ENCODE measurements around the gene UNC5B.

The UNC5B gene

DNA sequence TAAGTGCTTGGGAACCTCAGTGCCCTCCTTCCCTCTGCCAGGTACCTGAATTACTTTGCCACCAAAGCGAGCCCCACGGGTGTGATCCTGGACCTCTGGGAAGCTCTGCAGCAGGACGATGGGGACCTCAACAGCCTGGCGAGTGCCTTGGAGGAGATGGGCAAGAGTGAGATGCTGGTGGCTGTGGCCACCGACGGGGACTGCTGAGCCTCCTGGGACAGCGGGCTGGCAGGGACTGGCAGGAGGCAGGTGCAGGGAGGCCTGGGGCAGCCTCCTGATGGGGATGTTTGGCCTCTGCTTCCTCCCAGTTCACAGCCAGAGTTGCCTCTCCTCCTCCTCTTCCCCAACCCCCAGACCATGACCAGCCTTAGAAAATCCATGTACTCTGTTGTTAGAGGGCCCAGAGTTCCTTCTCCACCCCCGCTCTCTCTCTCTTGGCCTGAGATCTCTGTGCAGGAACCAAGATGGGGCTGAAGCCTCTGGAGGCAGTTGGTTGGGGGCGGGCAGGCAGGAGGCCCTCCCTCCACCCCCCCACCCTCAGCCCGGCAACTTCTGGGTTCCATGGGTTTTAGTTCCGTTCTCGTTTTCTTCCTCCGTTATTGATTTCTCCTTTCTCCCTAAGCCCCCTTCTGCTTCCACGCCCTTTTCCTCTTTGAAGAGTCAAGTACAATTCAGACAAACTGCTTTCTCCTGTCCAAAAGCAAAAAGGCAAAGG lies 86.9 kb downstream of the UNC5B start:
- DNase-seq (ENCODE audit: low spot score), result no peak

DNA sequence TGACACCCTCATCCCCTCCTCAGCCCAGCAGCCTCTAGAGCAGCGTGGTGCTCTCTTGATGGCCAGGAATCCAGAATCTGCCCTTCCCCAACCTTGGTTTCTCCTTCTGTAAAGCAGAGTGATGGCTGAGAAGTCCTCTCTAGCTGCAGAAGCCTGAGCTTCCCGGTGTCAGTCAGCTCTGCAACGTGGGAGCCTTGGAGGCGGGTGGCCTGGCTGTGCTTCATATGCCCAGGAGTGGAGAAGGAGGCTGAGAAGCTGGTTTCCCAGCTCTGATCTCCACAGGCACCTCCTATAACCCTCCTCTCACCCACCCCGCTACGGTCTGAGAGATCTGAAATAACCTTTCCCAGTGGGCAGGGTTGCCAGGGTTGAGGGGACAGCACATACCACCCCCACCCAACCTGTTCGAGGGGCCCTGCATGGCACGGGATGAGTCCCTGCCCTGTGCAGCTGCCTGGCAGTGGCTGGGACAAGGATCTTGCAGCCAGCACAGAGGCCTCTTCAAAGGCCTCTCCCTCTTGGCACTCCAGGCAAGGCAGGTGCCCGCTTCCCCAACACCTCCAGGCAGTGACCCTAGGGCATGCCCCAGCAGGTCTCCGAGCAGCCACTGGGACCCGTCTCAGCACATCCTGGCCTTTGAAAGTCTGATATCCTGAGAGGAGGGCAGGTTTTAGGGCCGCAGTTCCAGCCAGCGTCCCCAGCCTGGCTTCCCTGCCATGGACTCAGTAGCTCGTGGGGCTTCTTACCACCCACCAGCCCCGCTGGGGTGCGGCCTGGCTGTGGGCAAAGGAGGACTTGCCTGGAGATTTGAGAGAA lies 88.4 kb downstream of the UNC5B start:
- no peak for DNase-seq (ENCODE audit: low spot score)

DNA sequence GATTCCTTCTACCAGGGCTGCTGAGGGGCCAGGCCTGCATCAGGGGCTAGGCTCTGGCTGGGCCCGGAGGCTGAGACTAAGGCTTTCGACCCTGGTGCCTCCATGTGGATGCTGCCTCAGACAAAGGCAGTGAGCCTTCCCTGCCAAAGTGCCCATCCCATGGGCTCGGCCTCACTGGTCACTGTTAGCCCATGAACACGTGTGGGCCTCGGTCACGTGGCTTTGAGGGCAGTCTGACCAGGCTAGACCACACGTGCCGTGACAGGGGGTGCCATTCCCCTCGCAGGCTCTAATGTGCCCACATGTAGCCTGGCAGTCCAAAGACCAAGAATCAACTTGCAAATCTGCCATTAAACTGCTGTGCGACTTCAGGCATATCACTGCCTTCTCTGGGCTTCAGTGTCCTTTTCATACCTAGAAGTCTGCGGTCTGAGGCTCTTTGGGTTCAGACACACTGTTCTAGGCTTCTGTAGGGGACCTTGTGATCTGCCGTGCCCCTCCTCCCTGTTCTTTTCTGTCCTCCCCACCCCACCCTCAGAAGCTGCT lies 89.1 kb downstream of the UNC5B start:
- no peak for DNase-seq (ENCODE audit: low spot score)

DNA sequence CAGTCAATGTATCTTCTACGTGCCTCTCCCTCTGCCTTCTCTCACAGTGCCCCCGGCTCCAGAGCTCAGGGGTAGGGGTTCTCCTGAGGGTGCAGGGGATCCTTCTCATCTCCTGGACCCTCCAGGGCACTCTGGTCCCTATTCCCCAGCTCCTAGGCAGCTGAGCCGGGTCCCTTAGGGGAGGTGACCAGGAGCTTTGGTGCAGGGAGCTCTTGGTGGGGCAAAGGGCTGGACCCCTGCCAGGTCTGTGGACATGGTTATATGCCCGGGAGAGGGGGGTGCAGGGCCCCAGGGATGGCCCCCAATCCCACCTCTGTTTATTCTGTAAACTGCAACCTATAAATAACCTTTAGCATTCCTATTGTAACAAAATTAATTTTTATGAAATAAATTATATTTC lies 90.1 kb downstream of the UNC5B start:
- no peak for DNase-seq (ENCODE audit: low spot score)

DNA sequence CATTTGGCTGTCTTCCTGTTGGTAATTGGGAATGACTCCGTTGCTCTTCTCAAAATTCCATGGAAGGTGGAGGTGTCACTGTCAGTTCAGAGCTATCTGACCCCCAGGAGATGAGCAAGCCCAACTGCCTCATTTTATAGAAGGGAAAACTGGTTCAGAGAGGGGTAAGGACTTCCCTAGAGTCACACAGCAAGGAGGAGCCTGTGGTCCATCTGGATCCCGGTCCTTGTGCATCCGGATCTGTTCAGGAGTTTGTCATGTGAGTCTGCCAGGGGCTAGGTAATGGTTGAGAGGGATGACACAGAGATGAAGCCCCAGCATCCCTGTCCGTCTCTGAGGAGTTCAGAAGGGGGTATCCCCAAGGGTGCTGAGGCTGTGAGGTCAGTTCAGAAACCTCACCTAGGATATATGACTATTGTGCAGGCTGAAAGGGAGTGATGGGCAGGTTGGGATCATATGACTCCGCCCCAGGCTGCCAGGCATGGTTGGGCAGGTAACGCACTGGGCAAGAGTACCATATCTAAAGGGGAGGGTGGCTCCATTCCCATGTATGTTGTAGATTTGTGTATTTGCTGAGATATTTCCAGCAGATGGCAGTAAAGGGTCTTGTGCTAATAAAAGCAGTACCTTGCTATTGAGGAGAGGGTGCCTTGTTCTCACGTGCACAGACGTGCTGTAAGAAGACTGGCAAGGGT lies 90.7 kb downstream of the UNC5B start:
- peak; percentile 49 for DNase-seq (ENCODE audit: low spot score)

DNA sequence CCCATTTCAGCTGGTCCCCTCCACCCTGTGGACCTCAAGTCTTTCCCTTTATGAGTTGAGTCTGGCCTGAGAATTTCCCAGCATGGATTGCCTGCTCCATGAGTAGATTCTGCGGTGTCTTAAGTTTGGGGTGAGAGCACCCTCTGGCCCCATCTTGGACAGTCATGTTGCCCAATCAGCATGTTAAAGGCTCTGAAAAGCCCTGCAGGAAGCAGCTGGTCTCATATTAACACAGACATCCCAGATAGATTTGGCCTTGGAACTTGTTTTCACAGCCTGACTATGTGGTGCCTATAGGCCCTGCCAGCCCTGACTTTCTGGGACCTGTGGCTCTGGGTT lies 91.2 kb downstream of the UNC5B start:
- no peak for DNase-seq (ENCODE audit: low spot score)

DNA sequence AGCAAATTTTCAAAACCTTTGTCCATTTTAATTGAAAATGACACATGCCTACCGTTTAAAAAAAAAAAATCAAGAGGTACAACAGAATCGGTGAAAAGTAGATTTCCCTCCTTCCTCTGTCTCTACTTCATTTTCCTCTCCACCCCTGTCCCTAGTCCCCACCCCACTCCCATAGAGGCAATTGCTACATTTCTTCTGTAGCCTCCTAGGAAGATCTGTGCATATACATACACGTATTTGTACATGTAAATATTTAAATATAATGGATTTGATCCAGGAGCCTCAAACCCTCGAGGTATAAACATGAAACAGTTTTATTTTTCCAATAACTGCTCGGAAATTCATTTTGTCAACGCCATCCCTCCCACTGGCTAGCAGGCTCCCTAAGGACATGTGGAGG lies 92.5 kb downstream of the UNC5B start:
- DNase-seq (ENCODE audit: low spot score), result no peak

DNA sequence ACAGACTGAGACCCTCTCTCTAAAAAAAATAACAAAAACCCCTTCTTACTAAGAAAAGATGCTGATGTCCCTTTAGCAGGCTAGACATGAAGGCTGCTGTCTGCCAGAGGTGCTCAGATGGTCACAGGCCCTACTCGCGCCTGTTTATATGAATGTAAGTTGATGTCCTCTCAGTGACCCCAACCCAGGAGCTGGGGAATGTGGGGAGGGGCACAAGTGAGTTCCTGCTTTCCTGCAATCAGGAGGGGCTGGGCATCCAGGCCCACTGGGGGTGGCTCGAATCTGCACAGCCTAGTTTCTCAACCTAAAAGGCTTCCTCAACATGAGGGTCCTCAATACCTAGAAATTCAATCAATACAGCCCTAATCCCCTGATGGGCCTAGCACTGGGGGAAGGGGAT lies 94.6 kb downstream of the UNC5B start:
- no peak for DNase-seq (ENCODE audit: low spot score)

DNA sequence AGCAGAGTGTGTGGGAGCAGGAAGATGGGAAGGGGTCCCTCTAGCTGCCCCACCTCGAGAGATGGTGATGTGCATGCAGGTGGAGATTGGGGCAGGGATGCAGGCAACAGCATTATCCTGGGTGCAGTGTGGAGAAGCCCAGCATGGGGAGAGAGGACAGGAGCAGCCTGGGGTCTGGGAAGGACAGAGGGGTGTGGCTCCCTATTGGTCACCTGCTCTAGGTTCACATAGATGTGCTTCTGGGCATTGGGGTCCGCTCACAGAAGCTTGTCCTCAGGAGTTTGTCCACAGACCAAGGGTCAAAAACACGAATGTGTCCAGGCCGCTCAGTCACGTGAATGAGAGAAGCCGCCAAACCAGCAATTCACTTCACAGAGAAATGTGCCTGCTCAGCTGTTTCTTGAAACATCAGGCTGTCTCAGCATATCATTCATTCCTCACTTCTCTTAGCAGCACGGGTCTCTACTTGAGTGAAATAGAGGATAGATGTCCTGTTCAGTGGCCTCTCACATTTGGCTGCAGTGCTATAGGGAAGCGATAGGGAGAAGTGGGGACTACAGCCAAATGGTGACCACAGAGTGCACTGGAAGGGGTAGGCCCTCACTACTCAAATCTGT lies 95.2 kb downstream of the UNC5B start:
- DNase-seq (ENCODE audit: low spot score), result no peak

DNA sequence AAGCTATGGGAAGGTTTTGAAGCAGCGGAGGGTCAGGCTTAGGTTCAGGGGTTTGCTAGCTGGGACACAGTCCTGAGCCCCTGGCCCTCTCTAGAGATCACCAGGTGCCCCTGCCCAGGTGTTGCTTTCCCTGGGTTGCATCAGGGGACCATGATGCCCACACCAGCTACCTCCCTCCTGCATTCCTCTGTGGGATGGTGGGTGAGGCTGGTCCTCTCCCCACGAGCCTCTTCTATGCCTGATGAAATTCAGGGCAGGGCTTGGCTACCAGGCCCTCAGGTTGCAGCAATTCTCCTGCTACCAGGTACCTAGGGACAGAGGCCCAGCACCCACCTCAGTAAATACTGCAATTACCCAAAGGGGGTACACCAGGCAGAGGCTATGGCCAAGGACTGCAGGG lies 95.9 kb downstream of the UNC5B start:
- DNase-seq (ENCODE audit: low spot score), result no peak

DNA sequence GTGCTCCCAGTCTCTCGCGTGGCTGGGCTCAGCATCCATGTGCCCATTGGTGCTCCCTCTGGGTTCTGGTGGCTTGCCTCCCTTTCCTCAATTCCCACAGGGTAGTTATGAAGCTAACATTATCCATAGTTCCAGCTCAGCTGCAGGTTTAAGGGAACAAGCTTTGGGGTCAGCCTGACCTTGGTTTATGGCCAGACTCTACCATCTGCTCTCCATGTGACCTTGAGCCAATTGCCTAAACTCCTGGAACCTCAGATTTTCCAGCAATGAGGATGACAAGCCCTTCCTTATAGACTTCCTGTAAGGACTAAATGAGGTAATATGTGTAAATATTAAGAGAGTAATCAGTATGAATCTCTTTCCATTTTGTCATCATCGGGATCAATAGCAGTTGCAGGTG lies 96.6 kb downstream of the UNC5B start:
- no peak for DNase-seq (ENCODE audit: low spot score)

DNA sequence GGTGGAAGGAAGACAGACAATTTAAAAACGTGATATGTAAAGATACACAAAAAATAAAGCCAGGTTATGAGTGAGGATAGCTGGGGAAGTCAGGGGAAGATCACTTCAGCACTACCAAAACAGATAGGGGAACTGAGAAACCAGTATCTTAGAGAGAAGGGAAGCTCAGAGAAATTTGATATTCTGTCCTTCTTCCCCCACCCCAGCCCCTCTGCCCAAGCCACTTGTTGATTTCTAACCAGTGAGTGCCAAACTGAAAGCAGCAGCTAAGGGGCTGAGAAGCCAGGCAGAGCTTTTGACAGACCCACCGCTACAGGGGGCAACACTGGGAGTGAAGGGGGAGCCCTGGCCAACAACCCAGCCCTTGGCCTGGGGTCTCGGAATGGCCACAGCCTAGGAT lies 97.5 kb downstream of the UNC5B start:
- no peak for DNase-seq (ENCODE audit: low spot score)

DNA sequence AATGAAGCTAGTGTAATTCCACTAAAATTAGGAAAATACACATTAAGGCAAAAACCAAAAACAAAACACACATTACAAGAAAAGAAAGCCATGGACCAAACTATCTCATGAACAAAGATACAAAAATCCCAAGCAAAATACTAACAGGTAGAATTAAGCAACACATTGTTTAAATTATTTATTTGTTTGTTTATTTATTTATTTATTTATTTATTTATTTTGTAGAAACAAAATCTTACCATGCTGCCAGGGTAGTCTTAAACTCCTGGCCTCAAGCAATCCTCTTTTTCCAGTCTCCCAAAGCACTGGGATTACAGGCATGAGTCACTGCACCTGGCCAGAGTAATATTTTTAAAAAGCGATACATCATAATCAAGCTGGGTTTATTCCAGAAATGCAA lies 99.8 kb downstream of the UNC5B start:
- DNase-seq (ENCODE audit: low spot score), result no peak

DNA sequence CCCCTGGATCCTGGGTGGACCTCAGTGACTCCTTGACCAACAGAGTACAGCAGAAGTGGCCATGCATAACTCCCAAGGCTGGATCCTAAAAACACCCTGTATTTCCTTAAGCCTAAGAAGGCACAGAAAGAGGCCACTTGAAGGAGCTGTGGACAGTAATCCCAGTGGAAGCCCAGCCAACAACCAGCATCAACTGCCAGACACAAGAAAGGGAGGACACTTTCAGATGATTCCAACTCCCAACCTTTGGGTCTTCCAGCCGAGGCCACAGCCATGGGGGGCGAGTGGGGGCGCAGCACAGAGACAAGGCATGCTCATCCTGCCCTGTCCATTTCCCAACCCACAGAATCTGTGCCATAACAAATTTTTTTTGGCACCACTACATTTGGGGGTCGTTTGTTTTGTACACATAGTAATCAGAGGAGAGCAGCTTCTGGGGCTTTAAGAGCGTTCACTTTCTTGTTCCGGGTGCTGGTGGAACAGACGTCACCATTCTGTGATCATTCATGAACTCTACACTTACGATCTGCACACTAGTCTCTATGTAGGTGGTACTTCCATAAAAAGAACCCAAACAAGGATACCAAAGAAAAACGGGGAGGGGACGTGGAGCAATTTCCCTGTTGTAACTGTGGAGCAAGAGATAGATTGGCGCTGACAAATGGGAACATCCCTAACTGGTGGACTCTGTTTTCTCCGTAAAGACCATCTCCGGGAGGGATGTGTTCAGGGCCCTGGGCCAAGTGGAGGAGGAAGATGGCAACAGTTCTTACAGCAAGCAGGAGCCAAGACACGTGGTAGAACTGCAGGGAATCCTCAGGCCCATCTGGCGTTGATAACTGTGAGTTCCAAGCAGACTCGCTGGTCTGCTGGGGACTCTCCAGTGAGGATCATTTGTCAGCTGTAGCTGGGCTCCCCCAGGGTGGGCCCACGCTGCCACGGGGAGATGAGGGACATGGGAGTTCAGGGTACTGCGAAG lies 100.7 kb downstream of the UNC5B start:
- no peak for DNase-seq (ENCODE audit: low spot score)

DNA sequence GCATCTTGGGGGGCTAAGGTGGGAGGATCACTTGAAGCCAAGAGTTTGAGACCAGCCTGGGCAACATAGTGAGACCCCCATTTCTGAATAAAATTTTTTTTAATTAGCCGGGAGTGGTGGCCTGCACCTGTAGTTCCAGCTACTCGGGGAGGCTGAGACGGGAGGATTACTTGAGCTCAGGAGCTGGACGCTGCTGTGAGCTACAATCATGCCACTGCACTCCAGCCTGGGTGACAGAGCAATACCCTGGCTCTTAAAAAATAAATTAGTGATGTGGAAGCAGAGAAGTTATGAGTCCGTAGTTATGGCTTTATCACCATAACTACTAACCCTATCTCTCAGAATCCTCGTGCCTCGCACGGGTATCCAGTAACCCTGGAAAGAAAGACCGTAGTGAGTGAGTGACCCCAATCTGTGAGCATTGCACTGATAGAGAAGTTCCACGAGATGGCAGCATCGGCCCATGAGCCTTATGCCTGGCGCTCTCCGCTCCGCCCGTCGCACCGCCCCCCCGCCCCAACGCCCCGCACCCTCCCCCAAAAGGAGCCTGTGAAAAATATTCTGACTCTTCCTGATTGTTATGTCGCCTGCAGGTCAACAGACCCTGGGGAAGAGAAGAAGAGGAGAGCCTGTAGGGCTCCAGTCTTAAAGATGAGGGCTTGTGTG lies 101.8 kb downstream of the UNC5B start:
- DNase-seq (ENCODE audit: low spot score), result peak; percentile 58

DNA sequence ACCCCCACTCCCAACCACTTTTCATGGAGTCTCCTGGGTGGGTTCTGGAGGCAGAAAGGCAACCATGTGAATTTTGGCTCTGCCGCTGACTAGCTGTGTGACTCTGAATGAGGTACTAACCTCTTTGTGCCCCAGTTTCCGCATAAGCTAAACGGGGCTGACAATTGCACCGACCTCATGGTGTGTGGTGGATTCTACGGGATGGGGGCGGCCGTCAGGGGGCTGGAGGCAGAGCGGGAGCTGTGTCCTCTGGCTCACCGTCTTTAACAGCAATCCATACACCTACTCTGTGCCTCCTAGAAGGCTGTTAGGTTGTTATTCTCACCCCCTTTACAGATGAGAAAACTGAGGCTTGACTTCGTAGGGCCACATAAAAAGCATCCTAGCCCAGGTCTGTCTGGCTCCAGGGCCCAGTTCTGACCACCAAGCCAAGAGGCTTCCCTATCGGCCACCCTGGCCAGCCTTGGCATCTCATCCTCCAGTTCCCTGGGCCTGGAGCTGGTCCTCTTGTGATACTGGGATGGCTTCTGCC lies 102.4 kb downstream of the UNC5B start:
- DNase-seq (ENCODE audit: low spot score), result no peak

DNA sequence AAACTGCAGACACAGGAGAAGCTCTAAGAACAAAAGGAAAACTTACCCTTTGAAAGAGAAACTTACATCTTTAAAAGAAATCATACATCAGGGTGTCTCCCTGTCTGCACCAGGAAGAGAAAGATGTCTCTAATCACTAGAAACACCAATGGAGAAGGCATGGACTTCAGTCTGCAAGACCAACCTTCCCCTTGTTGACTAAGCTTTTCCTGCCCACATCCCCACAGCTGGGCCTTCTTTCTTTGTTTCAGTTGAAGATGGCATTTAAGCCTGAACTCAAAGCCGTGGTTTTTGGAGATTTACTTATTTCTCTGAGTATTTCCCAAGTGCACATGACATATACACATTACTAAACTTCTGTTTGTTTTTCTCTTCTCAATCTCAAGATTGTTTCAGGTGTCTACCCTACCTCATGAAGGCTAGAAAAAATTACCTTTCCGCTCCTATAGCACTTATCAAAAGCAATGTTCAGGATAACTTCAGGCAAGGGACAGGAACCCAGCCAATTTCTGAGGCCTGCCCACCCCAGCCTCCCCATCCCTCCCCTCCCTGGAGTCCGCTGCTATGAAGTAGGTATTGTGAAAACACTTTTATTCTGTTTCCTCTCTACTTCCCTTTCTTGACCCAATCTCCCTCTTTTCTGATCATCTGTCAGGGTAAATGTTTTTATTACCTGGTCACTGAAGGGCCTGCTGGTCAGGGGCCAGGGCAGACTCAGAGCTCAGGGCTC lies 103.9 kb downstream of the UNC5B start:
- no peak for DNase-seq (ENCODE audit: low spot score)

DNA sequence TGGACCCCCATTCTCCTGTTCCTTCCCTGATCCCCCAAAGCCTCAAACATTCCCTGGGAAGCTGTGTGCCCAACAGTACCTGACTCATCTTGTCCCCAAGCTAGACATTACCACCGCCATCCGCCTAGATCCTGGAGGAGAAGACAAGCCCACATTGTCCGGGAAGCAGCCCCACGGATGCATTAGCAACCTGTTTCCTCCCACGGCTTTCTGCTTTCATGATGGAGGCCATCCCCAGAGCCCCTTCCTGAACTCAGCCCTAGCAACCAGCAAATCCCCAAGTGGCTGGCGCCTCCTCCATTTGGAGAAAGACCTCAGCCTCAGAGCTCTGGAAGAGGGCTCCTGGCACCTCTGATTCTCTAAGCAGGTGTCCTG lies 104.4 kb downstream of the UNC5B start:
- DNase-seq (ENCODE audit: low spot score), result no peak

DNA sequence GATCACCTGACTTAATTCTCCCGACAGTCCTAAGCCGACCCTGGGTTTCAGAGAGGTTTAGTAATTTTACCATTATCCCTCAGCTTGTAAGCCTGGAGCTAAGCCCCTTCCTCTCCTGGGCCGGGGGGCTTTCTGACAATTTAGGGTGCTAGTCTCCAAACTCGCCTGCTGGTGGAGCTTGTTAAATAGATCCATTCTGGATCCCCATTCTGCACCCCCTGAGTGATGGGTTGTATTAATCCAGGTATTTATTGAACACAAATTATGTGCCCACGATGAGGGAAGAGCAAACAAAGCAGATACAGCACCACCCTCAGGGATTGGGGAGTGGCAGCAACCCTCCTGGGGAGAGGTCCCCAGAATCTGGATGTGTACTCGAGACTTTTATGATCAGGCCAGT lies 105.4 kb downstream of the UNC5B start:
- DNase-seq (ENCODE audit: low spot score), result no peak
